Measurements from ENCODE around the gene OLA1. TPM values are rescaled to one million over a fixed set of nuclear protein-coding genes. Genes with fewer than 3 reads are reported as not detected.

OLA1 gene
- polyA plus RNA-seq, 1 donor from 2014 or later, result 134 TPM

DNA sequence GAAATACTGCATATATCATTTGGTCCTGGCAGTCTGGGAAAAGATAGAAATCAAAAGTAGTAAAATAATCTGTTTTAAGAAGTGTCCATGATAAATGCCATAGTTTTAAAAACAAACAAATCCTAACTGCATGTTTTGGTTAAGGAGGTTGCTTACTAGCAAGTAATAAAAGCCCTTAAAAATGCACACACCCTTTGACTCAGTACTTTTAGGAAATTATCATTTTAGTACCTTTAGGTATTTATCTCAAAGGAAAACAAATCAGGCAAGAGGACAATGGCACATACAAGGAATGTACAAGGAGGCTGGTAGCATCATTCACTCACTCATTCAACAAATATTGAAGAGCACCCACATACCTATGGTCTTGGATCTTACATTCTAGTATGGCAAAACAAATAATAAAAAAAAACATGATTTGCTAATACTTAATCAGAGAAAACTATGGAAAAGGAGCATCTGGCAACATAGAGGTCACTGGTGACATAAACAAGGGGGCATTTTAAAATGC is 67.6 kb downstream of the OLA1 start:
- TF ChIP-seq SMC3 (conservative IDR thresholded peaks at IDR 0.05; ENCODE audit: poor library complexity), result no peak
- no peak for TF ChIP-seq EZH2 (IDR thresholded peaks at IDR 0.05; ENCODE audit: borderline replicate concordance, insufficient read depth, low read length, poor library complexity, severe bottlenecking)
- TF ChIP-seq, protein P1, sequence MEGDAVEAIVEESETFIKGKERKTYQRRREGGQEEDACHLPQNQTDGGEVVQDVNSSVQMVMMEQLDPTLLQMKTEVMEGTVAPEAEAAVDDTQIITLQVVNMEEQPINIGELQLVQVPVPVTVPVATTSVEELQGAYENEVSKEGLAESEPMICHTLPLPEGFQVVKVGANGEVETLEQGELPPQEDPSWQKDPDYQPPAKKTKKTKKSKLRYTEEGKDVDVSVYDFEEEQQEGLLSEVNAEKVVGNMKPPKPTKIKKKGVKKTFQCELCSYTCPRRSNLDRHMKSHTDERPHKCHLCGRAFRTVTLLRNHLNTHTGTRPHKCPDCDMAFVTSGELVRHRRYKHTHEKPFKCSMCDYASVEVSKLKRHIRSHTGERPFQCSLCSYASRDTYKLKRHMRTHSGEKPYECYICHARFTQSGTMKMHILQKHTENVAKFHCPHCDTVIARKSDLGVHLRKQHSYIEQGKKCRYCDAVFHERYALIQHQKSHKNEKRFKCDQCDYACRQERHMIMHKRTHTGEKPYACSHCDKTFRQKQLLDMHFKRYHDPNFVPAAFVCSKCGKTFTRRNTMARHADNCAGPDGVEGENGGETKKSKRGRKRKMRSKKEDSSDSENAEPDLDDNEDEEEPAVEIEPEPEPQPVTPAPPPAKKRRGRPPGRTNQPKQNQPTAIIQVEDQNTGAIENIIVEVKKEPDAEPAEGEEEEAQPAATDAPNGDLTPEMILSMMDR (IDR thresholded peaks at IDR 0.05; ENCODE audit: poor library complexity, severe bottlenecking), result no peak
- TF ChIP-seq TAF1 (IDR thresholded peaks at IDR 0.05; ENCODE audit: low read depth), result no peak
- no peak for TF ChIP-seq EP300 (conservative IDR thresholded peaks at IDR 0.05; ENCODE audit: poor library complexity, severe bottlenecking)
- no peak for TF ChIP-seq MXI1 (conservative IDR thresholded peaks at IDR 0.05; ENCODE audit: poor library complexity, severe bottlenecking)
- TF ChIP-seq, protein P2, sequence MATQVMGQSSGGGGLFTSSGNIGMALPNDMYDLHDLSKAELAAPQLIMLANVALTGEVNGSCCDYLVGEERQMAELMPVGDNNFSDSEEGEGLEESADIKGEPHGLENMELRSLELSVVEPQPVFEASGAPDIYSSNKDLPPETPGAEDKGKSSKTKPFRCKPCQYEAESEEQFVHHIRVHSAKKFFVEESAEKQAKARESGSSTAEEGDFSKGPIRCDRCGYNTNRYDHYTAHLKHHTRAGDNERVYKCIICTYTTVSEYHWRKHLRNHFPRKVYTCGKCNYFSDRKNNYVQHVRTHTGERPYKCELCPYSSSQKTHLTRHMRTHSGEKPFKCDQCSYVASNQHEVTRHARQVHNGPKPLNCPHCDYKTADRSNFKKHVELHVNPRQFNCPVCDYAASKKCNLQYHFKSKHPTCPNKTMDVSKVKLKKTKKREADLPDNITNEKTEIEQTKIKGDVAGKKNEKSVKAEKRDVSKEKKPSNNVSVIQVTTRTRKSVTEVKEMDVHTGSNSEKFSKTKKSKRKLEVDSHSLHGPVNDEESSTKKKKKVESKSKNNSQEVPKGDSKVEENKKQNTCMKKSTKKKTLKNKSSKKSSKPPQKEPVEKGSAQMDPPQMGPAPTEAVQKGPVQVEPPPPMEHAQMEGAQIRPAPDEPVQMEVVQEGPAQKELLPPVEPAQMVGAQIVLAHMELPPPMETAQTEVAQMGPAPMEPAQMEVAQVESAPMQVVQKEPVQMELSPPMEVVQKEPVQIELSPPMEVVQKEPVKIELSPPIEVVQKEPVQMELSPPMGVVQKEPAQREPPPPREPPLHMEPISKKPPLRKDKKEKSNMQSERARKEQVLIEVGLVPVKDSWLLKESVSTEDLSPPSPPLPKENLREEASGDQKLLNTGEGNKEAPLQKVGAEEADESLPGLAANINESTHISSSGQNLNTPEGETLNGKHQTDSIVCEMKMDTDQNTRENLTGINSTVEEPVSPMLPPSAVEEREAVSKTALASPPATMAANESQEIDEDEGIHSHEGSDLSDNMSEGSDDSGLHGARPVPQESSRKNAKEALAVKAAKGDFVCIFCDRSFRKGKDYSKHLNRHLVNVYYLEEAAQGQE (IDR thresholded peaks at IDR 0.05; ENCODE audit: borderline replicate concordance), result no peak
- no peak for TF ChIP-seq POLR2AphosphoS5 (IDR thresholded peaks at IDR 0.05)
- TF ChIP-seq RAD21 (conservative IDR thresholded peaks at IDR 0.05), result no peak
- peaks cover 22% of the 10 kb centered on the region for H3K79me2 ChIP-seq (replicated peaks; ENCODE audit: insufficient read depth, low read length)
- H2AFZ ChIP-seq (ENCODE audit: low read depth, low read length), result no peak overlapping the region
- no peak overlapping the region for H3K27ac ChIP-seq (ENCODE audit: low read length)
- no peaks in the 10 kb centered on the region for H3K27me3 ChIP-seq (ENCODE audit: insufficient read depth, low read depth, low read length)
- H3K36me3 ChIP-seq (ENCODE audit: insufficient read depth, low read length), result no peaks in the 10 kb centered on the region
- no peaks in the 10 kb centered on the region for H3F3A ChIP-seq (ENCODE audit: insufficient read depth, low read length, poor library complexity, severe bottlenecking)
- H3K9ac ChIP-seq (ENCODE audit: low read length), result no peak overlapping the region
- H3K9me3 ChIP-seq (ENCODE audit: low read length), result no peaks in the 10 kb centered on the region
- H3K4me2 ChIP-seq (ENCODE audit: low read length), result no peak overlapping the region
- no peaks in the 10 kb centered on the region for H3K9me2 ChIP-seq (ENCODE audit: insufficient read depth, low read length)
- no peak overlapping the region for H3K4me3 ChIP-seq (ENCODE audit: low read length)
- H4K20me1 ChIP-seq (ENCODE audit: insufficient read depth), result no peaks in the 10 kb centered on the region

DNA sequence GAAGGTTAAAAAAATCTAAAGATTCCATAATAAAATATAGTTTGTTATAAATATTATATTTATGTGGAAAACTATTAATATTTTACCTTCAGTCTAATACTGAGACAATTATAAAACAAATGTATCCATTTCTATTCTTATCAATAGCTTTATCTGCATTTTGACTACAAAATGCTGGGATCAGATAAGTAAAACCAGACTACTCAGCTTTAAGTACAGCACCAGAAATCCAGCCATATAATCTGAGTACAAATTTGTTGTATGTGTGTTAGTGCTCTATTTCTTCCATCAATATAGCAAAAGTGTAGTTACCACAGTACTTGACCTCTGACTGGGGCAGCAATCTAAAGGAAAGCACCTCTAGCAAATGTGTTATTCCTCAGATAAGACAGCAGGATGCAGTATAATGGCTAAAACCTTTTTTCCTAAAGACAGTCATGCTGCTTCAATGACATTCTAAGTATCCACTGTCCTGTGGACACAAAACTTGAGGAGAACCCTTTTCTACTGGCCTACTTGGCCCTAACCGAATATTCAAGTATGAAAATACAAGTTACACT is 68.1 kb downstream of the OLA1 start:
- no peak for TF ChIP-seq EP300 (conservative IDR thresholded peaks at IDR 0.05; ENCODE audit: poor library complexity, severe bottlenecking)
- TF ChIP-seq, protein P1 (IDR thresholded peaks at IDR 0.05; ENCODE audit: poor library complexity, severe bottlenecking), result peak; percentile 35
- Histone ChIP-seq H3K36me3 (ENCODE audit: insufficient read depth, low read length) (no peaks in the 10 kb centered on the region), H3K4me3 (ENCODE audit: low read length) (no peak overlapping the region), H4K20me1 (ENCODE audit: insufficient read depth) (no peaks in the 10 kb centered on the region), H3K9me3 (ENCODE audit: low read length) (no peaks in the 10 kb centered on the region), H2AFZ (ENCODE audit: low read depth, low read length) (no peak overlapping the region), H3F3A (ENCODE audit: insufficient read depth, low read length, poor library complexity, severe bottlenecking) (no peaks in the 10 kb centered on the region), H3K27me3 (ENCODE audit: insufficient read depth, low read depth, low read length) (no peaks in the 10 kb centered on the region), H3K4me2 (ENCODE audit: low read length) (no peak overlapping the region), H3K9me2 (ENCODE audit: insufficient read depth, low read length) (no peaks in the 10 kb centered on the region), H3K27ac (ENCODE audit: low read length) (no peak overlapping the region), H3K9ac (ENCODE audit: low read length) (no peak overlapping the region), H3K79me2 (replicated peaks; ENCODE audit: insufficient read depth, low read length) (peaks cover 21% of the 10 kb centered on the region)
